Stomach (tissue), 9 donors: ENCODE measurements around the gene CAMK2G. TPM values are rescaled to one million over a fixed set of nuclear protein-coding genes. Genes with fewer than 3 reads are reported as not detected.
A peak's percentile ranks its signal among the peaks of the same experiment; 100 is the strongest.

Experiments used
- DNase-seq, 2 donors: peaks; one replicate each; pipeline versions ENCODE4 v3.0.0 to v3.0.0-alpha.2; 2013 to 2019
- H3K27ac ChIP-seq, 5 donors: fragments of 200-600 bp in 4 of 5; sonication (generic) in 4 of 5; one replicate each; pipeline ENCODE4 v1.5.1; 2013 to 2019; ENCODE audit warnings: mild to moderate bottlenecking in 1 of 5, moderate library complexity in 1 of 5
- H3K27me3 ChIP-seq, 3 donors: fragments of 200-600 bp; sonication (generic); one replicate each; pipeline ENCODE4 v1.5.1; 2017 to 2019; ENCODE audit warnings: mixed run types in 1 of 3
- H3K36me3 ChIP-seq, 4 donors: fragments of 200-600 bp; sonication (generic); 1 replicate in 3 of 4; 2 replicates in 1 of 4; pipeline ENCODE4 v1.5.1; 2016 to 2019
- H3K4me1 ChIP-seq, 4 donors: fragments of 200-600 bp; sonication (generic); one replicate each; pipeline ENCODE4 v1.5.1; 2016 to 2019
- H3K4me3 ChIP-seq, 4 donors: fragments of 200-600 bp; sonication (generic) in 3 of 4; one replicate each; pipeline ENCODE4 v1.5.1; 2016 to 2019; ENCODE audit warnings: mild to moderate bottlenecking in 1 of 4
- H3K9me3 ChIP-seq, 4 donors: fragments of 200-600 bp; sonication (generic); one replicate each; pipeline ENCODE4 v1.5.1; 2016 to 2019
- EP300 ChIP-seq: sonication (generic); formaldehyde crosslinking; IDR thresholded peaks from one replicate; pipeline ENCODE4 v1.6.1; 2017; ENCODE audit warnings: antibody characterized with exemption
- POLR2A ChIP-seq, 4 donors: fragments of 450-650 bp; IDR thresholded peaks; one replicate each; pipeline ENCODE4 v1.6.1; 2016; ENCODE audit warnings: antibody characterized with exemption in 4 of 4, control low read depth in 2 of 4, mild to moderate bottlenecking in 1 of 4, moderate library complexity in 1 of 4
- POLR2AphosphoS5 ChIP-seq, 3 donors: sonication (generic); formaldehyde crosslinking; IDR thresholded peaks; one replicate each; pipeline ENCODE4 v1.6.1; 2016; ENCODE audit warnings: antibody characterized with exemption in 3 of 3
- WGBS, 5 donors: extraction: QIAGEN DNeasy Blood & Tissue Kit in 3 of 5; methylation state at CpG; one replicate each; pipeline versions ENCODE4 v1.1.5 to v1.1.7; 2013 to 2018; 5-methylcytosine and 5-hydroxymethylcytosine counted together
- intact Hi-C: fragments of 100-400 bp; cut with DNase I; formaldehyde crosslinking; loops from one replicate; pipeline ENCODE4 v1.15.1; 2023; ENCODE audit warnings: low total_unique reads
- polyA plus RNA-seq, 3 donors: library from polyadenylated mRNA; stranded (reverse); fragments of 200-250 nt; gene quantifications; one replicate each; pipeline ENCODE4 v1.2.3, GENCODE V29; 2013
- total RNA-seq, 5 donors: library from RNA; depleted of rRNA; stranded (reverse); fragments of >200 nt; gene quantifications; one replicate each; pipeline versions ENCODE4 v1.1.0 to v1.2.3, GENCODE V29; 2014 to 2016
- TF ChIP-seq, protein P1 (sequence below), 7 experiments: fragments of 450-650 bp in 4 of 7; fragments of 200-600 bp in 3 of 7; sonication (generic) in 3 of 7; IDR thresholded peaks; one replicate each; pipeline ENCODE4 v1.5.1; 2016 to 2019; ENCODE audit warnings: antibody characterized with exemption in 7 of 7, control low read depth in 2 of 7, mild to moderate bottlenecking in 1 of 7
- donor health status: healthy with polysubstance abuse.
- donor health status: Bipolar disorder and iron deficiency.
- donor health status: healthy.

Gene CAMK2G
- total and polyA plus RNA-seq, 8 donors, result 7.5 to 93.3 (median 29.6) TPM

DNA sequence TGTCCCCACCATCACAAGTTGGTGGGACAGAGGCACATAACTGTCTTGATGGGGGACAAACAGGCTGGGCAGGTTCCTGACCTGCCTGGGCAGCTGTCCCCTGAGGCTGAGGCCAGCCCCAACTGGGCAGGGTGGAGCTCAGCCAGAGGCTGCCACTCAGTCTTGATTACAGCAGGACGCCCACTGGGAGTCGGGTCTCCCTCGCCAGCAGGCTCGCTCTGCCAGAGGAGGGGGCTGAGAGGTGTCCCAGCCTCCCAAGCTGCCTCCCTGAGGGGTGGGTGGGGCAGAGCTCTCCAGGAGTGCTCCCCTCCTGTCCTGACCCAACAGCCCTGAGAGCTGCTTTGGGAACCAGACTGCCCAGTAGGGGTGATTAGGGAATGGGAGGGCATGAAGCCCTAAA lies 1.8 kb upstream of the CAMK2G start:
- no peaks in the 10 kb centered on the region for H3K27me3 ChIP-seq
- intact Hi-C loops, result no loop called here
- peaks cover 0 to 5% (median 2%) of the 10 kb centered on the region in 4 donors for H3K36me3 ChIP-seq
- DNase-seq, result peak in 1 of 2 donors; percentile 41
- no peak for TF ChIP-seq POLR2AphosphoS5 (IDR thresholded peaks at IDR 0.05)
- no peak for TF ChIP-seq POLR2A (IDR thresholded peaks at IDR 0.05)
- TF ChIP-seq, protein P1, sequence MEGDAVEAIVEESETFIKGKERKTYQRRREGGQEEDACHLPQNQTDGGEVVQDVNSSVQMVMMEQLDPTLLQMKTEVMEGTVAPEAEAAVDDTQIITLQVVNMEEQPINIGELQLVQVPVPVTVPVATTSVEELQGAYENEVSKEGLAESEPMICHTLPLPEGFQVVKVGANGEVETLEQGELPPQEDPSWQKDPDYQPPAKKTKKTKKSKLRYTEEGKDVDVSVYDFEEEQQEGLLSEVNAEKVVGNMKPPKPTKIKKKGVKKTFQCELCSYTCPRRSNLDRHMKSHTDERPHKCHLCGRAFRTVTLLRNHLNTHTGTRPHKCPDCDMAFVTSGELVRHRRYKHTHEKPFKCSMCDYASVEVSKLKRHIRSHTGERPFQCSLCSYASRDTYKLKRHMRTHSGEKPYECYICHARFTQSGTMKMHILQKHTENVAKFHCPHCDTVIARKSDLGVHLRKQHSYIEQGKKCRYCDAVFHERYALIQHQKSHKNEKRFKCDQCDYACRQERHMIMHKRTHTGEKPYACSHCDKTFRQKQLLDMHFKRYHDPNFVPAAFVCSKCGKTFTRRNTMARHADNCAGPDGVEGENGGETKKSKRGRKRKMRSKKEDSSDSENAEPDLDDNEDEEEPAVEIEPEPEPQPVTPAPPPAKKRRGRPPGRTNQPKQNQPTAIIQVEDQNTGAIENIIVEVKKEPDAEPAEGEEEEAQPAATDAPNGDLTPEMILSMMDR (IDR thresholded peaks at IDR 0.05), result no peak
- no peak for TF ChIP-seq EP300
- no peak overlapping the region for H3K4me3 ChIP-seq
- 21 to 62% (median 44%) methylated on average over 4 of the region's 4 CpGs for WGBS, 5 donors
- H3K4me1 ChIP-seq, result peaks cover 20 to 61% (median 50%) of the 10 kb centered on the region in 4 donors
- no peaks in the 10 kb centered on the region for H3K9me3 ChIP-seq
- peak overlapping the region in 1 of 5 donors; percentile 29 for H3K27ac ChIP-seq

GRCh38 chr10:73875139-73875475 lies 752 bp upstream of the CAMK2G start:
- no peak for DNase-seq
- Histone ChIP-seq H3K4me1 (peaks cover 20 to 71% (median 58%) of the 10 kb centered on the region in 4 donors), H3K9me3 (no peaks in the 10 kb centered on the region), H3K36me3 (peaks cover 8 to 14% (median 11%) of the 10 kb centered on the region in 4 donors), H3K4me3 (peak overlapping the region; percentile 92 to 99 (median 96)), H3K27me3 (no peaks in the 10 kb centered on the region), H3K27ac (peak overlapping the region; percentile 10 to 90 (median 74))
- TF ChIP-seq, protein P1 (IDR thresholded peaks at IDR 0.05), result no peak
- 25 to 50% (median 41%) methylated on average over 3 of the region's 3 CpGs for WGBS, 5 donors
- intact Hi-C loops, result no loop called here

DNA sequence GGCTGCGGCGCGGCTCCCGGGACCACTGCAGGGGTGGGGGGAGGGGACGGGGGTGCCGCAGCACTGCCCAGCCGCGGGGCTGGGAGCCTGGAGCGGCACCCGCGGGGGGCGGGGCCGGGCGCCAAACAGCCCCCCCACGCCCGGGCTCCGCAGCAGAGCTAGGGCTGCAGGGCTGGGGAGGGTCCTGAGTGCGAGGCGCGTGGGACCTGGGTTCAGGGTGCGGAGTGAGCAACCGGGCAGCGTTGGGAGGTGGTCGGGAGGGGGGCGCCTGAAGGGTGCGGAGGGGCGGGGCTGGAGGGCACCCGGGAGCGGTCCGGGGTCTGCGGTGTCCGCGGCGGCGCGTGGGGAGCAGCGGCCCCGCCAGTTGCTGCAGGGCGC lies 528 bp downstream of the CAMK2G start:
- H3K27ac ChIP-seq, result peak overlapping the region in 4 of 5 donors; percentile 62 to 90 (median 76)
- peaks cover 21 to 75% (median 61%) of the 10 kb centered on the region in 4 donors for H3K4me1 ChIP-seq
- H3K4me3 ChIP-seq, result peak overlapping the region; percentile 92 to 99 (median 96)
- H3K36me3 ChIP-seq, result peaks cover 9 to 25% (median 22%) of the 10 kb centered on the region in 4 donors
- H3K27me3 ChIP-seq, result no peaks in the 10 kb centered on the region
- intact Hi-C loops, result no loop called here
- H3K9me3 ChIP-seq, result no peaks in the 10 kb centered on the region
- WGBS, 5 donors, result 0 to 25% (median 1%) methylated on average over 2 to 39 of the region's 39 CpGs; no CpG with 5 or more reads in 1 of the 5 donors
- TF ChIP-seq EP300, result no peak
- no peak for TF ChIP-seq POLR2AphosphoS5 (IDR thresholded peaks at IDR 0.05)
- TF ChIP-seq, protein P1 (IDR thresholded peaks at IDR 0.05), result no peak
- no peak for TF ChIP-seq POLR2A (IDR thresholded peaks at IDR 0.05)
- DNase-seq, result peak in 1 of 2 donors; percentile 49

- intact Hi-C loops, result no loop called here
- peaks cover 9 to 30% (median 27%) of the 10 kb centered on the region in 4 donors for H3K36me3 ChIP-seq
- peak overlapping the region; percentile 92 to 99 (median 96) for H3K4me3 ChIP-seq
- H3K9me3 ChIP-seq, result no peaks in the 10 kb centered on the region
- peaks cover 24 to 81% (median 64%) of the 10 kb centered on the region in 4 donors for H3K4me1 ChIP-seq
- H3K27me3 ChIP-seq, result no peaks in the 10 kb centered on the region
- peak overlapping the region in 3 of 5 donors; percentile 68 to 90 (median 83) for H3K27ac ChIP-seq
- 35 to 52% (median 40%) methylated on average over 15 to 33 of the region's 33 CpGs for WGBS, 5 donors
- DNase-seq, result no peak
- TF ChIP-seq POLR2AphosphoS5 (IDR thresholded peaks at IDR 0.05) (no peak), EP300 (no peak), POLR2A (IDR thresholded peaks at IDR 0.05) (no peak)
- TF ChIP-seq, protein P1 (IDR thresholded peaks at IDR 0.05), result no peak
Observed at GRCh38 chr10:73873142-73873837, 1.1 kb downstream of the CAMK2G start.
